Lower leg skin (tissue), 4 donors: ENCODE results near the gene BCL2L13. TPM values are rescaled to one million over a fixed set of nuclear protein-coding genes. Genes with fewer than 3 reads are reported as not detected.

Source experiments
- DNase-seq, 2 donors: peaks; one replicate each; pipeline ENCODE4 v3.0.0-alpha.2; 2019; ENCODE audit warnings: low spot score in 2 of 2
- H3K4me3 ChIP-seq: fragments of 200-600 bp; sonication (generic); 2 replicates; pipeline ENCODE4 v1.5.1; 2017; ENCODE audit warnings: mild to moderate bottlenecking, low read depth; ENCODE audit not compliant: poor library complexity, severe bottlenecking
- CTCF ChIP-seq, 3 donors: fragments of 450-650 bp; IDR thresholded peaks; one replicate each; pipeline ENCODE4 v1.5.1; 2016; ENCODE audit warnings: antibody characterized with exemption in 3 of 3, mild to moderate bottlenecking in 3 of 3, moderate library complexity in 2 of 3
- POLR2A ChIP-seq, 2 donors: fragments of 450-650 bp; IDR thresholded peaks; one replicate each; pipeline ENCODE4 v1.6.1; 2016 to 2017; ENCODE audit warnings: antibody characterized with exemption in 2 of 2, mild to moderate bottlenecking in 1 of 2, moderate library complexity in 1 of 2
- WGBS, 2 donors: methylation state at CpG; one replicate each; pipeline ENCODE4 v1.1.5; 2018; 5-methylcytosine and 5-hydroxymethylcytosine counted together
- intact Hi-C: fragments of 100-400 bp; cut with DNase I; formaldehyde crosslinking; loops from one replicate; pipeline ENCODE4 v1.15.0; 2023; ENCODE audit warnings: low total_unique reads
- total RNA-seq, 4 donors: library from RNA; depleted of rRNA; stranded (reverse); fragments of >200 nt; gene quantifications; one replicate each; pipeline ENCODE4 v1.1.0, GENCODE V29; 2016

Gene BCL2L13
- total RNA-seq, 4 donors from 2014 or later = 63.0 to 71.2 (median 67.5) TPM

- TF ChIP-seq CTCF (IDR thresholded peaks at IDR 0.05) (no peak), POLR2A (IDR thresholded peaks at IDR 0.05) (no peak)
- peak in 1 of 2 donors; percentile 66 for DNase-seq
- H3K4me3 ChIP-seq = no peak overlapping the region
- WGBS, 2 donors = 18 to 20% methylated on average over 9 of the region's 9 CpGs
- intact Hi-C loops = no loop called here
Measured at GRCh38 chr22:17705951-17706900, 67.7 kb downstream of the BCL2L13 start.

GRCh38 chr22:17706947-17707346 lies 68.4 kb downstream of the BCL2L13 start:
- TF ChIP-seq CTCF (IDR thresholded peaks at IDR 0.05) = no peak
- no peak for TF ChIP-seq POLR2A (IDR thresholded peaks at IDR 0.05)
- 76 to 85% methylated on average over 1 of the region's 1 CpG for WGBS, 2 donors
- DNase-seq = no peak
- no peak overlapping the region for H3K4me3 ChIP-seq
- intact Hi-C loops = no loop called here

- no peak overlapping the region for H3K4me3 ChIP-seq
- no peak for TF ChIP-seq POLR2A (IDR thresholded peaks at IDR 0.05)
- no peak for TF ChIP-seq CTCF (IDR thresholded peaks at IDR 0.05)
- no peak for DNase-seq
- intact Hi-C loops = no loop called here
- 42 to 51% methylated on average over 3 of the region's 3 CpGs for WGBS, 2 donors
Measured at GRCh38 chr22:17707526-17707925, 69.0 kb downstream of the BCL2L13 start.

GRCh38 chr22:17710023-17710422 lies 71.5 kb downstream of the BCL2L13 start:
- intact Hi-C loops = no loop called here
- no peak for TF ChIP-seq POLR2A (IDR thresholded peaks at IDR 0.05)
- WGBS, 2 donors = 96% methylated on average over 5 of the region's 5 CpGs
- no peak overlapping the region for H3K4me3 ChIP-seq
- DNase-seq = no peak

- H3K4me3 ChIP-seq = no peak overlapping the region
- TF ChIP-seq CTCF (IDR thresholded peaks at IDR 0.05) (no peak), POLR2A (IDR thresholded peaks at IDR 0.05) (no peak)
- DNase-seq = no peak
- 54 to 62% methylated on average over 2 of the region's 2 CpGs for WGBS, 2 donors
- intact Hi-C loops = no loop called here
Measured at GRCh38 chr22:17712441-17712840, 73.9 kb downstream of the BCL2L13 start.

- no peak for DNase-seq
- 94 to 95% methylated on average over 3 of the region's 3 CpGs for WGBS, 2 donors
- H3K4me3 ChIP-seq = no peak overlapping the region
- intact Hi-C loops = no loop called here
- TF ChIP-seq POLR2A (IDR thresholded peaks at IDR 0.05) (no peak), CTCF (IDR thresholded peaks at IDR 0.05) (no peak)
Measured at GRCh38 chr22:17716529-17716928, 78.0 kb downstream of the BCL2L13 start.
